Central memory CD8-positive, alpha-beta T cell (primary cell): Measurements from ENCODE around the gene RSPRY1.

Source experiments
- ATAC-seq: fragments of 150-1000 bp; cut with Tn5 transposase; replicated peaks from 2 replicates; pipeline ENCODE4 v1.10.0; 2022; ENCODE audit warnings: mild to moderate bottlenecking, moderate FRiP score, moderate number of reproducible peaks; ENCODE audit not compliant: poor library complexity, severe bottlenecking; ENCODE audit errors: extremely low read depth
- DNase-seq, 2 donors: peaks; one replicate each; pipeline ENCODE4 v3.0.0; 2021; ENCODE audit warnings: low spot score in 2 of 2
- H3K27ac Mint-ChIP-seq: one replicate; pipeline ENCODE4 v1.8.0; 2022; ENCODE audit warnings: low read depth, mild to moderate bottlenecking, moderate library complexity, mixed read lengths
- H3K27me3 Mint-ChIP-seq: one replicate; pipeline ENCODE4 v1.8.0; 2022; ENCODE audit warnings: mixed read lengths
- H3K36me3 Mint-ChIP-seq: one replicate; pipeline ENCODE4 v1.8.0; 2022; ENCODE audit warnings: mild to moderate bottlenecking, moderate library complexity, mixed read lengths; ENCODE audit not compliant: insufficient read depth
- H3K4me1 Mint-ChIP-seq: one replicate; pipeline ENCODE4 v1.8.0; 2022; ENCODE audit warnings: mixed read lengths
- H3K4me3 Mint-ChIP-seq: one replicate; pipeline ENCODE4 v1.8.0; 2022; ENCODE audit warnings: mild to moderate bottlenecking, moderate library complexity, mixed read lengths
- H3K9me3 Mint-ChIP-seq: one replicate; pipeline ENCODE4 v1.8.0; 2022; ENCODE audit warnings: mixed read lengths

Gene RSPRY1

GRCh38 chr16:57283214-57283958, 97.3 kb downstream of the RSPRY1 start:
- no peak overlapping the region for H3K27ac Mint-ChIP-seq
- H3K27me3 Mint-ChIP-seq: peaks cover 28% of the 10 kb centered on the region
- H3K36me3 Mint-ChIP-seq: no peaks in the 10 kb centered on the region
- no peaks in the 10 kb centered on the region for H3K9me3 Mint-ChIP-seq
- ATAC-seq: no peak
- DNase-seq: no peak
- peaks cover 19% of the 10 kb centered on the region for H3K4me1 Mint-ChIP-seq
- H3K4me3 Mint-ChIP-seq: peak overlapping the region; percentile 76

GRCh38 chr16:57283959-57284208, 97.8 kb downstream of the RSPRY1 start:
- H3K27ac Mint-ChIP-seq: no peak overlapping the region
- no peak for ATAC-seq
- no peaks in the 10 kb centered on the region for H3K9me3 Mint-ChIP-seq

GRCh38 chr16:57284209-57284951, 98.3 kb downstream of the RSPRY1 start, which contains the start of gene PLLP:
Gene PLLP, minus strand, starts transcription at chr16:57284672. Its CDS starts 132 bp downstream, at chr16:57284540.
- Mint-ChIP-seq H3K27ac (no peak within 1 kb of the TSS), H3K9me3 (no peaks in the 10 kb centered on the region), H3K27me3 (peaks cover 28% of the 10 kb centered on the region), H3K36me3 (no peaks in the 10 kb centered on the region), H3K4me3 (peak within 1 kb of the TSS; percentile 76), H3K4me1 (peaks cover 19% of the 10 kb centered on the region)
- ATAC-seq (peak; percentile 46), DNase-seq (no peak)

More at GRCh38 chr16:57283959-57284208, 97.8 kb downstream of the RSPRY1 start:
- DNase-seq: no peak
- peaks cover 19% of the 10 kb centered on the region for H3K4me1 Mint-ChIP-seq
- peaks cover 28% of the 10 kb centered on the region for H3K27me3 Mint-ChIP-seq
- H3K4me3 Mint-ChIP-seq: peak overlapping the region; percentile 76
- H3K36me3 Mint-ChIP-seq: no peaks in the 10 kb centered on the region

GRCh38 chr16:57284952-57285363, 98.8 kb downstream of the RSPRY1 start:
- peaks cover 17% of the 10 kb centered on the region for H3K4me1 Mint-ChIP-seq
- DNase-seq: no peak
- H3K27me3 Mint-ChIP-seq: peaks cover 28% of the 10 kb centered on the region
- peak overlapping the region; percentile 61 for H3K4me3 Mint-ChIP-seq
- no peaks in the 10 kb centered on the region for H3K9me3 Mint-ChIP-seq
- H3K36me3 Mint-ChIP-seq: no peaks in the 10 kb centered on the region
- no peak overlapping the region for H3K27ac Mint-ChIP-seq
- peak; percentile 31 for ATAC-seq

- ATAC-seq (no peak), DNase-seq (no peak)
- no peaks in the 10 kb centered on the region for H3K9me3 Mint-ChIP-seq
- H3K36me3 Mint-ChIP-seq: no peaks in the 10 kb centered on the region
- H3K27ac Mint-ChIP-seq: no peak overlapping the region
- peak overlapping the region; percentile 61 for H3K4me3 Mint-ChIP-seq
- H3K27me3 Mint-ChIP-seq: peaks cover 28% of the 10 kb centered on the region
- peaks cover 13% of the 10 kb centered on the region for H3K4me1 Mint-ChIP-seq
Observed at GRCh38 chr16:57285379-57285778, 99.2 kb downstream of the RSPRY1 start.

GRCh38 chr16:57289391-57290257, 103.5 kb downstream of the RSPRY1 start:
- peaks cover 8% of the 10 kb centered on the region for H3K27me3 Mint-ChIP-seq
- peaks cover 5% of the 10 kb centered on the region for H3K4me1 Mint-ChIP-seq
- H3K9me3 Mint-ChIP-seq: no peaks in the 10 kb centered on the region
- ATAC-seq: no peak
- H3K27ac Mint-ChIP-seq: no peak overlapping the region
- no peak for DNase-seq
- H3K4me3 Mint-ChIP-seq: no peak overlapping the region
- H3K36me3 Mint-ChIP-seq: peaks cover 1% of the 10 kb centered on the region
